Measurements from ENCODE around the gene LRP2. TPM values are rescaled to one million over a fixed set of nuclear protein-coding genes. Genes with fewer than 3 reads are reported as not detected.

The LRP2 gene
- total and polyA plus RNA-seq, 2 donors (not counting 1 experiment from before 2014, with no cell fraction given) = under 0.01 TPM; not detected in 1

- Histone ChIP-seq H2AFZ (ENCODE audit: low read length) (no peak overlapping the region), H4K20me1 (ENCODE audit: control insufficient read depth, extremely low read depth, insufficient read depth, low read length) (no peaks in the 10 kb centered on the region), H3K79me2 (ENCODE audit: control insufficient read depth, insufficient read depth, low read length) (no peaks in the 10 kb centered on the region), H3K4me2 (ENCODE audit: extremely low read depth, insufficient read depth, low read length) (no peak overlapping the region), H3K9me3 (ENCODE audit: control insufficient read depth, insufficient read depth, low read depth, low read length) (no peaks in the 10 kb centered on the region), H3K9ac (ENCODE audit: insufficient read depth, low read length) (no peak overlapping the region), H3K36me3 (ENCODE audit: control insufficient read depth, insufficient read depth, low read length) (no peaks in the 10 kb centered on the region), H3K4me1 (ENCODE audit: control insufficient read depth, extremely low read depth, insufficient read depth, low read length) (no peaks in the 10 kb centered on the region), H3K4me3 (replicated peaks in 1 of 4; ENCODE audit: control extremely low read depth in 1 of 4, insufficient read depth in 1 of 4, low read depth in 3 of 4, low read length in 4 of 4) (no peak overlapping the region), H3K27ac (ENCODE audit: insufficient read depth, low read length) (no peak overlapping the region), H3K27me3 (ENCODE audit: control insufficient read depth, insufficient read depth, low read length) (no peaks in the 10 kb centered on the region)
- no peak for TF ChIP-seq EZH2 (IDR thresholded peaks at IDR 0.05; ENCODE audit: low read length, missing control alignments)
- TF ChIP-seq, protein P1, sequence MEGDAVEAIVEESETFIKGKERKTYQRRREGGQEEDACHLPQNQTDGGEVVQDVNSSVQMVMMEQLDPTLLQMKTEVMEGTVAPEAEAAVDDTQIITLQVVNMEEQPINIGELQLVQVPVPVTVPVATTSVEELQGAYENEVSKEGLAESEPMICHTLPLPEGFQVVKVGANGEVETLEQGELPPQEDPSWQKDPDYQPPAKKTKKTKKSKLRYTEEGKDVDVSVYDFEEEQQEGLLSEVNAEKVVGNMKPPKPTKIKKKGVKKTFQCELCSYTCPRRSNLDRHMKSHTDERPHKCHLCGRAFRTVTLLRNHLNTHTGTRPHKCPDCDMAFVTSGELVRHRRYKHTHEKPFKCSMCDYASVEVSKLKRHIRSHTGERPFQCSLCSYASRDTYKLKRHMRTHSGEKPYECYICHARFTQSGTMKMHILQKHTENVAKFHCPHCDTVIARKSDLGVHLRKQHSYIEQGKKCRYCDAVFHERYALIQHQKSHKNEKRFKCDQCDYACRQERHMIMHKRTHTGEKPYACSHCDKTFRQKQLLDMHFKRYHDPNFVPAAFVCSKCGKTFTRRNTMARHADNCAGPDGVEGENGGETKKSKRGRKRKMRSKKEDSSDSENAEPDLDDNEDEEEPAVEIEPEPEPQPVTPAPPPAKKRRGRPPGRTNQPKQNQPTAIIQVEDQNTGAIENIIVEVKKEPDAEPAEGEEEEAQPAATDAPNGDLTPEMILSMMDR (conservative IDR thresholded peaks at IDR 0.05 in 1 of 2, IDR thresholded peaks at IDR 0.05 in 1 of 2; ENCODE audit: low read depth in 1 of 2, low read length in 2 of 2) = no peak
- DNase-seq (ENCODE audit: low read depth in 2 of 2) = no peak
Measured at GRCh38 chr2:169354244-169354643, 8.1 kb downstream of the LRP2 start.

DNA sequence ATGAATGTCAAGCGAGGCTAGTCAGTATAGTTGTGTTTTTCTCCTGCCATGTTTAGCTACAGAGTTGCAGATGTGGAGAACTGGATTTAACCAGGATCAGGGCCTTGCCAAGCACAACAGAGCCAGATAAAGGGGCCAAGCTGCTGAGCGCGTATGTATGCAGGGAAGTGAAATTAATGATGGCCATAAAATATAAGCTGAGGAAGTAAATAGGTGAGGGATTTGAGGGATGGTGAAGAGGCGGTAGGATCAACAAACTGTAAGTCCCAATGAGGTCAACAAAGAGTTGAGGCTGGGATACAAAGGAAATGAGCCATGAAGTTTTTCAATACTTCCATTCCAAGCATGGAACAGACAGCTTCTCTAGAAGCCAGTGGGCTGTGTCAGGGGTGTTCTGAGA is 10.6 kb downstream of the LRP2 start:
- no peak overlapping the region for H3K4me2 ChIP-seq (ENCODE audit: extremely low read depth, insufficient read depth, low read length)

GRCh38 chr2:169349535-169349934 is 12.8 kb downstream of the LRP2 start:
- no peaks in the 10 kb centered on the region for H4K20me1 ChIP-seq (ENCODE audit: control insufficient read depth, extremely low read depth, insufficient read depth, low read length)
- no peak overlapping the region for H3K4me3 ChIP-seq (replicated peaks in 1 of 4; ENCODE audit: control extremely low read depth in 1 of 4, insufficient read depth in 1 of 4, low read depth in 3 of 4, low read length in 4 of 4)
- H3K4me1 ChIP-seq (ENCODE audit: control insufficient read depth, extremely low read depth, insufficient read depth, low read length) = no peaks in the 10 kb centered on the region
- no peak overlapping the region for H3K9ac ChIP-seq (ENCODE audit: insufficient read depth, low read length)
- no peaks in the 10 kb centered on the region for H3K36me3 ChIP-seq (ENCODE audit: control insufficient read depth, insufficient read depth, low read length)
- no peak overlapping the region for H3K4me2 ChIP-seq (ENCODE audit: extremely low read depth, insufficient read depth, low read length)
- no peaks in the 10 kb centered on the region for H3K9me3 ChIP-seq (ENCODE audit: control insufficient read depth, insufficient read depth, low read depth, low read length)
- H3K27me3 ChIP-seq (ENCODE audit: control insufficient read depth, insufficient read depth, low read length) = no peaks in the 10 kb centered on the region
- no peak for DNase-seq (ENCODE audit: low read depth in 2 of 2)
- no peaks in the 10 kb centered on the region for H3K79me2 ChIP-seq (ENCODE audit: control insufficient read depth, insufficient read depth, low read length)
- TF ChIP-seq, protein P1 (conservative IDR thresholded peaks at IDR 0.05 in 1 of 2, IDR thresholded peaks at IDR 0.05 in 1 of 2; ENCODE audit: low read depth in 1 of 2, low read length in 2 of 2) = no peak
- no peak for TF ChIP-seq EZH2 (IDR thresholded peaks at IDR 0.05; ENCODE audit: low read length, missing control alignments)
- no peak overlapping the region for H2AFZ ChIP-seq (ENCODE audit: low read length)
- no peak overlapping the region for H3K27ac ChIP-seq (ENCODE audit: insufficient read depth, low read length)

More for the DNA sequence above, 10.6 kb downstream of the LRP2 start:
- Histone ChIP-seq H3K27ac (ENCODE audit: insufficient read depth, low read length) (no peak overlapping the region), H2AFZ (ENCODE audit: low read length) (no peak overlapping the region), H3K9ac (ENCODE audit: insufficient read depth, low read length) (no peak overlapping the region), H3K4me1 (ENCODE audit: control insufficient read depth, extremely low read depth, insufficient read depth, low read length) (no peaks in the 10 kb centered on the region), H3K27me3 (ENCODE audit: control insufficient read depth, insufficient read depth, low read length) (no peaks in the 10 kb centered on the region), H4K20me1 (ENCODE audit: control insufficient read depth, extremely low read depth, insufficient read depth, low read length) (no peaks in the 10 kb centered on the region), H3K9me3 (ENCODE audit: control insufficient read depth, insufficient read depth, low read depth, low read length) (no peaks in the 10 kb centered on the region), H3K36me3 (ENCODE audit: control insufficient read depth, insufficient read depth, low read length) (no peaks in the 10 kb centered on the region), H3K4me3 (replicated peaks in 1 of 4; ENCODE audit: control extremely low read depth in 1 of 4, insufficient read depth in 1 of 4, low read depth in 3 of 4, low read length in 4 of 4) (no peak overlapping the region), H3K79me2 (ENCODE audit: control insufficient read depth, insufficient read depth, low read length) (no peaks in the 10 kb centered on the region)
- DNase-seq (ENCODE audit: low read depth in 2 of 2) = no peak
- TF ChIP-seq EZH2 (IDR thresholded peaks at IDR 0.05; ENCODE audit: low read length, missing control alignments) = no peak
- TF ChIP-seq, protein P1 (conservative IDR thresholded peaks at IDR 0.05 in 1 of 2, IDR thresholded peaks at IDR 0.05 in 1 of 2; ENCODE audit: low read depth in 1 of 2, low read length in 2 of 2) = no peak
